ENCODE data around the gene SPAG7. TPM values are rescaled to one million over a fixed set of nuclear protein-coding genes. Genes with fewer than 3 reads are reported as not detected.
A peak's percentile ranks its signal among the peaks of the same experiment; 100 is the strongest.

SPAG7 gene
- total RNA-seq, 2 experiments from 2014 or later = 54.4 to 58.9 TPM

- TF ChIP-seq, protein P1, sequence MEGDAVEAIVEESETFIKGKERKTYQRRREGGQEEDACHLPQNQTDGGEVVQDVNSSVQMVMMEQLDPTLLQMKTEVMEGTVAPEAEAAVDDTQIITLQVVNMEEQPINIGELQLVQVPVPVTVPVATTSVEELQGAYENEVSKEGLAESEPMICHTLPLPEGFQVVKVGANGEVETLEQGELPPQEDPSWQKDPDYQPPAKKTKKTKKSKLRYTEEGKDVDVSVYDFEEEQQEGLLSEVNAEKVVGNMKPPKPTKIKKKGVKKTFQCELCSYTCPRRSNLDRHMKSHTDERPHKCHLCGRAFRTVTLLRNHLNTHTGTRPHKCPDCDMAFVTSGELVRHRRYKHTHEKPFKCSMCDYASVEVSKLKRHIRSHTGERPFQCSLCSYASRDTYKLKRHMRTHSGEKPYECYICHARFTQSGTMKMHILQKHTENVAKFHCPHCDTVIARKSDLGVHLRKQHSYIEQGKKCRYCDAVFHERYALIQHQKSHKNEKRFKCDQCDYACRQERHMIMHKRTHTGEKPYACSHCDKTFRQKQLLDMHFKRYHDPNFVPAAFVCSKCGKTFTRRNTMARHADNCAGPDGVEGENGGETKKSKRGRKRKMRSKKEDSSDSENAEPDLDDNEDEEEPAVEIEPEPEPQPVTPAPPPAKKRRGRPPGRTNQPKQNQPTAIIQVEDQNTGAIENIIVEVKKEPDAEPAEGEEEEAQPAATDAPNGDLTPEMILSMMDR (conservative IDR thresholded peaks at IDR 0.05; ENCODE audit: low read length) = no peak
- no peak for TF ChIP-seq EZH2phosphoT487 (IDR thresholded peaks at IDR 0.05; ENCODE audit: borderline replicate concordance, low read depth, low read length)
- CTCF ChIA-PET (ENCODE audit: unreplicated experiment) = no interaction called here
- H2AFZ ChIP-seq (ENCODE audit: low read length) = no peak overlapping the region
- H3K36me3 ChIP-seq (ENCODE audit: insufficient read depth, low read length) = peaks cover 79% of the 10 kb centered on the region
- peak overlapping the region; percentile 97 for H3K4me2 ChIP-seq (ENCODE audit: low read length)
- intact Hi-C loops (cut with micrococcal nuclease; ENCODE audit: unreplicated experiment) = loop anchor here (10.0 kb wide), 1 partner anchor 249 kb away; the partner anchor contains the start of gene ZNF594
- peak overlapping the region; percentile 100 for H3K4me3 ChIP-seq (ENCODE audit: low read depth, low read length, poor library complexity, severe bottlenecking)
- DNase-seq (ENCODE audit: low spot score) = peak; percentile 46
- POLR2A ChIA-PET = interaction anchor here (1.1 to 1.5 kb wide), 2 partner anchors 22 to 41 kb away, joined by 3 read pairs; partner anchors contain the start of gene SPAG7
- BruUV-seq (replicated peaks) = no TSS peak
- H4K20me1 ChIP-seq (ENCODE audit: insufficient read depth, low read length) = peaks cover 19% of the 10 kb centered on the region
- no peaks in the 10 kb centered on the region for H3K9me3 ChIP-seq (ENCODE audit: low read length)
- H3K27ac ChIP-seq (ENCODE audit: low read depth, low read length, poor library complexity, severe bottlenecking) = peak overlapping the region; percentile 99
- H3K9me2 ChIP-seq (ENCODE audit: insufficient read depth, low read length) = no peaks in the 10 kb centered on the region
- H3K4me1 ChIP-seq (ENCODE audit: insufficient read depth, low read length, poor library complexity, severe bottlenecking) = peaks cover 61% of the 10 kb centered on the region
- peaks cover 75% of the 10 kb centered on the region for H3K79me2 ChIP-seq (ENCODE audit: insufficient read depth, low read depth, low read length)
Measured at GRCh38 chr17:4945176-4945943, 22.3 kb downstream of the SPAG7 start.

- Histone ChIP-seq H2AFZ (ENCODE audit: low read length) (no peak overlapping the region), H3K79me2 (ENCODE audit: insufficient read depth, low read depth, low read length) (peaks cover 75% of the 10 kb centered on the region), H3K9me3 (ENCODE audit: low read length) (no peaks in the 10 kb centered on the region), H3K4me1 (ENCODE audit: insufficient read depth, low read length, poor library complexity, severe bottlenecking) (peaks cover 57% of the 10 kb centered on the region), H4K20me1 (ENCODE audit: insufficient read depth, low read length) (peaks cover 19% of the 10 kb centered on the region), H3K36me3 (ENCODE audit: insufficient read depth, low read length) (peaks cover 79% of the 10 kb centered on the region), H3K4me2 (ENCODE audit: low read length) (peak overlapping the region; percentile 97), H3K9me2 (ENCODE audit: insufficient read depth, low read length) (no peaks in the 10 kb centered on the region), H3K4me3 (ENCODE audit: low read depth, low read length, poor library complexity, severe bottlenecking) (peak overlapping the region; percentile 100), H3K27ac (ENCODE audit: low read depth, low read length, poor library complexity, severe bottlenecking) (peak overlapping the region; percentile 99)
- ChIA-PET CTCF (ENCODE audit: unreplicated experiment) (no interaction called here), POLR2A (interaction anchor here (1.1 kb wide), 1 partner anchor 22 kb away, joined by 3 read pairs; the partner anchor contains the start of gene SPAG7)
- BruUV-seq (replicated peaks) = no TSS peak
- DNase-seq (ENCODE audit: low spot score) = peak; percentile 50
- TF ChIP-seq EZH2phosphoT487 (IDR thresholded peaks at IDR 0.05; ENCODE audit: borderline replicate concordance, low read depth, low read length) = no peak
- TF ChIP-seq, protein P1 (conservative IDR thresholded peaks at IDR 0.05; ENCODE audit: low read length) = no peak
- intact Hi-C loops (cut with micrococcal nuclease; ENCODE audit: unreplicated experiment) = loop anchor here (10.0 kb wide), 1 partner anchor 250 kb away; the partner anchor contains the start of gene ZNF594
Measured at GRCh38 chr17:4944554-4945175, 23.0 kb downstream of the SPAG7 start.
